H54 (cell line): ENCODE measurements around the gene NFATC1.

Experiments
- DNase-seq: peaks from one replicate; pipeline ENCODE4 v3.0.0; 2011; ENCODE audit warnings: low spot score, mixed read lengths; ENCODE audit not compliant: insufficient read length
- FAIRE-seq: peaks from 3 replicates; lab custom pipeline; 2011; peaks lifted over from hg19 to GRCh38; lab: Jason Lieb, UNC
- POLR2A ChIP-seq: IDR thresholded peaks from 2 replicates; pipeline ENCODE4 v1.6.1; 2011; ENCODE audit warnings: low read depth, mild to moderate bottlenecking, low read length

NFATC1 gene

GRCh38 chr18:79506191-79507075 is 110.7 kb downstream of the NFATC1 start:
- no peak for FAIRE-seq
- TF ChIP-seq POLR2A = no peak
- no peak for DNase-seq

GRCh38 chr18:79507076-79507545 is 111.4 kb downstream of the NFATC1 start:
- FAIRE-seq = no peak
- TF ChIP-seq POLR2A = no peak
- DNase-seq = no peak

GRCh38 chr18:79507546-79508480 is 112.1 kb downstream of the NFATC1 start:
- no peak for FAIRE-seq
- no peak for DNase-seq
- TF ChIP-seq POLR2A = no peak

- TF ChIP-seq POLR2A = no peak
- no peak for FAIRE-seq
- no peak for DNase-seq
Observed at GRCh38 chr18:79508565-79509535, 113.1 kb downstream of the NFATC1 start.

- TF ChIP-seq POLR2A = no peak
- DNase-seq = no peak
- FAIRE-seq = no peak
Observed at GRCh38 chr18:79509536-79509930, 113.8 kb downstream of the NFATC1 start.

GRCh38 chr18:79510046-79510685 is 114.4 kb downstream of the NFATC1 start:
- DNase-seq (no peak), FAIRE-seq (no peak)
- no peak for TF ChIP-seq POLR2A

- TF ChIP-seq POLR2A = no peak
- no peak for FAIRE-seq
- DNase-seq = no peak
Observed at GRCh38 chr18:79510731-79511241, 115.1 kb downstream of the NFATC1 start.

GRCh38 chr18:79511271-79511670 is 115.5 kb downstream of the NFATC1 start:
- no peak for TF ChIP-seq POLR2A
- no peak for FAIRE-seq
- DNase-seq = no peak

- FAIRE-seq (no peak), DNase-seq (no peak)
- TF ChIP-seq POLR2A = no peak
Observed at GRCh38 chr18:79511671-79512301, 116.1 kb downstream of the NFATC1 start.

- FAIRE-seq (no peak), DNase-seq (no peak)
- no peak for TF ChIP-seq POLR2A
Observed at GRCh38 chr18:79512461-79513380, 117.0 kb downstream of the NFATC1 start.
